SU-DHL-6 (cell line): ENCODE measurements around the gene ERMAP.

Experiments used
- H2AFZ ChIP-seq: fragments of 200-600 bp; sonication (generic); 2 replicates; pipeline ENCODE4 v1.6.1; 2014; ENCODE audit warnings: low read depth, mild to moderate bottlenecking, moderate library complexity, mixed read lengths, antibody characterized with exemption, low read length; ENCODE audit not compliant: severe bottlenecking
- H3F3A ChIP-seq: fragments of 200-600 bp; shearing (Covaris generic); 2 replicates; pipeline ENCODE4 v1.6.0; 2016; ENCODE audit warnings: antibody characterized with exemption, mild to moderate bottlenecking; ENCODE audit not compliant: insufficient read depth
- H3K27ac ChIP-seq: fragments of 200-600 bp; sonication (generic); 2 replicates; pipeline ENCODE4 v1.5.1; 2016; ENCODE audit warnings: low read depth, mild to moderate bottlenecking, low read length, moderate library complexity, mixed read lengths
- H3K27me3 ChIP-seq: fragments of 200-600 bp; sonication (generic), shearing (Covaris generic); 2 replicates; pipeline ENCODE4 v1.6.0; 2014; ENCODE audit warnings: mild to moderate bottlenecking, low read length
- H3K36me3 ChIP-seq: fragments of 200-600 bp; sonication (generic); 2 replicates; pipeline ENCODE4 v1.6.1; 2014; ENCODE audit warnings: mild to moderate bottlenecking, low read length, mixed read lengths
- H3K4me2 ChIP-seq: fragments of 300-600, 200-600 bp; shearing (Covaris generic), sonication (generic); 2 replicates; pipeline ENCODE4 v1.6.0; 2014; ENCODE audit warnings: low read length, low read depth, mild to moderate bottlenecking; ENCODE audit not compliant: poor library complexity, severe bottlenecking
- H3K4me3 ChIP-seq: fragments of 200-600 bp; sonication (generic); 2 replicates; pipeline ENCODE4 v1.5.1; 2014; ENCODE audit warnings: antibody characterized with exemption, low read length, mild to moderate bottlenecking, mixed read lengths; ENCODE audit not compliant: insufficient read depth, poor library complexity, severe bottlenecking
- H3K79me2 ChIP-seq: fragments of 200-600 bp; sonication (generic); 2 replicates; pipeline ENCODE4 v1.6.1; 2014; ENCODE audit warnings: mild to moderate bottlenecking, low read length, moderate library complexity; ENCODE audit not compliant: insufficient read depth
- H3K9ac ChIP-seq: fragments of 200-600 bp; sonication (generic); 2 replicates; pipeline ENCODE4 v1.7.0; 2014; ENCODE audit warnings: mild to moderate bottlenecking, low read length
- H3K9me2 ChIP-seq: fragments of 200-600 bp; sonication (generic); replicated peaks from 2 replicates; pipeline ENCODE4 v1.6.1; 2014; ENCODE audit warnings: low read length; ENCODE audit not compliant: insufficient read depth
- H3K9me3 ChIP-seq: fragments of 200-600 bp; sonication (generic); 2 replicates; pipeline ENCODE4 v1.6.1; 2014; ENCODE audit warnings: low read length, mixed read lengths; ENCODE audit not compliant: insufficient read depth
- H4K20me1 ChIP-seq: fragments of 200-600 bp; sonication (generic); 2 replicates; pipeline ENCODE4 v1.6.1; 2014; ENCODE audit warnings: low read depth, mild to moderate bottlenecking, antibody characterized with exemption, low read length, moderate library complexity, mixed read lengths
- EZH2phosphoT487 ChIP-seq: fragments of 200-600 bp; sonication (generic), shearing (Covaris generic); conservative IDR thresholded peaks from 2 replicates; pipeline ENCODE4 v1.6.1; 2018; ENCODE audit warnings: mild to moderate bottlenecking, antibody characterized with exemption, low read length, moderate library complexity, mixed read lengths
- TF ChIP-seq, protein P1 (sequence below): fragments of 200-600 bp; sonication (generic); IDR thresholded peaks from one replicate; pipeline ENCODE4 v1.5.1; 2017; ENCODE audit warnings: antibody characterized with exemption, mild to moderate bottlenecking, low read length, moderate library complexity; ENCODE audit not compliant: insufficient read depth, poor library complexity, severe bottlenecking

ERMAP gene, protein sequence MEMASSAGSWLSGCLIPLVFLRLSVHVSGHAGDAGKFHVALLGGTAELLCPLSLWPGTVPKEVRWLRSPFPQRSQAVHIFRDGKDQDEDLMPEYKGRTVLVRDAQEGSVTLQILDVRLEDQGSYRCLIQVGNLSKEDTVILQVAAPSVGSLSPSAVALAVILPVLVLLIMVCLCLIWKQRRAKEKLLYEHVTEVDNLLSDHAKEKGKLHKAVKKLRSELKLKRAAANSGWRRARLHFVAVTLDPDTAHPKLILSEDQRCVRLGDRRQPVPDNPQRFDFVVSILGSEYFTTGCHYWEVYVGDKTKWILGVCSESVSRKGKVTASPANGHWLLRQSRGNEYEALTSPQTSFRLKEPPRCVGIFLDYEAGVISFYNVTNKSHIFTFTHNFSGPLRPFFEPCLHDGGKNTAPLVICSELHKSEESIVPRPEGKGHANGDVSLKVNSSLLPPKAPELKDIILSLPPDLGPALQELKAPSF

DNA sequence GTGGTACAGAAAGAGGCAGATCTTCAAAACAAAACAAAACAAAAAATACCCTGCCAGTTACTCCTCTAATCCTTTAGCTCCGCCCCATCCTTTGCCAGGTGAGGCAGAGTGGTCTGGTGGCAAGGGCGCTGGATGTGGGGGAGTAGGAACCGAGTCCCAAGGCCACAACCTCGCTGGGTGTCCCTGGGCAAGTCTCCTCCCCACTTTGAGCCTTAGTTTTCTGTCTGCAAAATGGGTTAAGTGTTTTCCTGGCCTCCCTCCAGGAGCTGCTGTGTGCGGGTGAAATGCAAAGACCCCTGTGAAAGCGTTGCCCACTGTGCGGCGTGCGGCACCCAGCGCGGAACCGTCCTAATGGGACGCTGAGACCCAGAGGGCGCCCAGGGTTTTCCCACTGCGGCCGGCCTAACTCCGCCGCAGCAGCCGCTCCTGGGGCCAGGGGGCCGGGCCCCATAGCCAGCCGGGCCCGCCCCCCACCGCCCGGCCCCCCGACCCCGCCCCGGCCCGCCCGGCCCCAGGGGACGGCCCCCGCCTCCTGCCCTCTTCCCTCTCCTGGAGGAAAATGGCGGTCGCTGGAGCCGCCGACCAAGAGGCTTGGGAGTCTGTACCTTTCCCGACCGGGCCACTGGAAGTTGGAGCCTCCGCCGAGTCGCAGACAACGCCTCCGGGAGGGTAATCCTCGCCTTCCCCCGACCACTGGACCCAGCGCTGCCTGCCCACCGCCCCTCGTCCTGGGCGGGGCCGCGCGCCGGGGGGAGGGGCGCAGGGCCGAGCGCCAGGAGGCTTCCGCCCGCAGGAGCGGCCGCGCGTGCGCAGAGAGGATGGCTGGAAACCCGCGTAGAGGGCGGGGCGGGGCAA is at the start of gene ERMAP, which contains the start of gene SVBP:
Gene ERMAP, plus strand, starts transcription at position 538 of the 855 bp plus-strand sequence. CDS start 13,327 bp downstream, outside the sequence.
Gene SVBP, minus strand, starts transcription at position 813 of the 855 bp plus-strand sequence. CDS start 853 bp downstream, outside the sequence.
- Histone ChIP-seq H3F3A (no peaks in the 10 kb centered on the region), H3K27me3 (no peaks in the 10 kb centered on the region), H3K36me3 (no peaks in the 10 kb centered on the region), H3K4me2 (peak within 1 kb of the TSS; percentile 91), H3K9me3 (no peaks in the 10 kb centered on the region), H4K20me1 (no peaks in the 10 kb centered on the region), H2AFZ (peak within 1 kb of the TSS; percentile 64), H3K9me2 (no peaks in the 10 kb centered on the region), H3K79me2 (no peaks in the 10 kb centered on the region), H3K4me3 (peak within 1 kb of the TSS; percentile 94), H3K27ac (peak within 1 kb of the TSS; percentile 66), H3K9ac (peak within 1 kb of the TSS; percentile 71)
- TF ChIP-seq, protein P1, sequence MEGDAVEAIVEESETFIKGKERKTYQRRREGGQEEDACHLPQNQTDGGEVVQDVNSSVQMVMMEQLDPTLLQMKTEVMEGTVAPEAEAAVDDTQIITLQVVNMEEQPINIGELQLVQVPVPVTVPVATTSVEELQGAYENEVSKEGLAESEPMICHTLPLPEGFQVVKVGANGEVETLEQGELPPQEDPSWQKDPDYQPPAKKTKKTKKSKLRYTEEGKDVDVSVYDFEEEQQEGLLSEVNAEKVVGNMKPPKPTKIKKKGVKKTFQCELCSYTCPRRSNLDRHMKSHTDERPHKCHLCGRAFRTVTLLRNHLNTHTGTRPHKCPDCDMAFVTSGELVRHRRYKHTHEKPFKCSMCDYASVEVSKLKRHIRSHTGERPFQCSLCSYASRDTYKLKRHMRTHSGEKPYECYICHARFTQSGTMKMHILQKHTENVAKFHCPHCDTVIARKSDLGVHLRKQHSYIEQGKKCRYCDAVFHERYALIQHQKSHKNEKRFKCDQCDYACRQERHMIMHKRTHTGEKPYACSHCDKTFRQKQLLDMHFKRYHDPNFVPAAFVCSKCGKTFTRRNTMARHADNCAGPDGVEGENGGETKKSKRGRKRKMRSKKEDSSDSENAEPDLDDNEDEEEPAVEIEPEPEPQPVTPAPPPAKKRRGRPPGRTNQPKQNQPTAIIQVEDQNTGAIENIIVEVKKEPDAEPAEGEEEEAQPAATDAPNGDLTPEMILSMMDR = no peak
- no peak for TF ChIP-seq EZH2phosphoT487

DNA sequence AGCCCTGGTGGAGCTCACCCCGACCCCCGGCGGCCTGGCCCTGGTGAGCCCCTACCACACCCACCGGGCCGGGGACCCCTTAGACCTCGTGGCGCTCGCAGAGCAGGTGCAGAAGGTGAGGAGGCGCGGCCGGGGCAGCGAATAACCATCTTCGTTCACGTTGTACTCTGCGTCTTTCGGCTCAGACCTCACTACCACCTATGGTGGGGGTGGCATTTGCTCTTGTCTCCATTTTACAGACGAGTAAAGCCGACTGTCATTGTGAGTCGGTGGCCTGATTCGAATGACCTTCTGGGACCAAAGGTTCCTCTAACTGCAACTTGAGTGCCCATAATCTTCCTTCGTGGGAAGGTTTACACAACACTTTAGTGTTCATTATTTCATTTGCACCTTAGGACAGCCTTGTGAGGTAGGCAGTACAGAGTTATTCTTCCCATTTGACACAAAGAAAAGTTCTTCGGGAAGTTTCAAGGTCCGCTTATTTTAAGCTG is 49.4 kb upstream of the ERMAP start:
- Histone ChIP-seq H3K4me2 (peak overlapping the region; percentile 90), H2AFZ (peak overlapping the region; percentile 81), H3K9ac (peak overlapping the region; percentile 88), H3F3A (no peaks in the 10 kb centered on the region), H3K9me3 (no peaks in the 10 kb centered on the region), H3K27ac (peak overlapping the region; percentile 55), H4K20me1 (peaks cover 4% of the 10 kb centered on the region; the same call in 1 of the 2 replicates), H3K4me3 (peak overlapping the region; percentile 69), H3K27me3 (no peaks in the 10 kb centered on the region), H3K9me2 (no peaks in the 10 kb centered on the region), H3K79me2 (peaks cover 61% of the 10 kb centered on the region), H3K36me3 (no peaks in the 10 kb centered on the region)
- TF ChIP-seq EZH2phosphoT487 = no peak
- TF ChIP-seq, protein P1 = no peak

DNA sequence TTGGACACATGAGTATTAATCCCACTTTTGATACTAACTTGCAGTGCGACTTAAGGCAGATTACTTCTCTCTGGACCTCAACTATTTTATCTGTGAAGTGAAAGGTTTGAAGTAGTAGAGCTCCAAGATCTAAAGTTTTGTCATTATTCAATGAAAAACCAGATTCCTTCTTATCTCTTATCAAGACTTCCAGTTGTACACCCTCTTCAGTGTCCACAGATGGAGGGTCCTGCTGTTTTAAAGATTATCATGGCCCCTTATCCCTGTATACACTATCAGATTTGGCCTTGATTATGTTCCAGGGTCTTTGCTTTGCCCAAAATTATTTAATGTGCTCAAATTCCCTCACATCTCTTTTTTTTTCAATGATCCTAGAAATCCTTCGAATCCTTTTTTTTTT is 48.8 kb upstream of the ERMAP start:
- peak overlapping the region; percentile 69 for H3K4me3 ChIP-seq
- no peaks in the 10 kb centered on the region for H3F3A ChIP-seq
- no peaks in the 10 kb centered on the region for H3K9me2 ChIP-seq
- H4K20me1 ChIP-seq = peaks cover 4% of the 10 kb centered on the region; the same call in 1 of the 2 replicates
- TF ChIP-seq, protein P1 = no peak
- TF ChIP-seq EZH2phosphoT487 = no peak
- H3K36me3 ChIP-seq = no peaks in the 10 kb centered on the region
- peak overlapping the region; percentile 90 for H3K4me2 ChIP-seq
- peaks cover 61% of the 10 kb centered on the region for H3K79me2 ChIP-seq
- no peak overlapping the region for H3K27ac ChIP-seq
- no peaks in the 10 kb centered on the region for H3K9me3 ChIP-seq
- peak overlapping the region; percentile 88 for H3K9ac ChIP-seq
- H2AFZ ChIP-seq = no peak overlapping the region
- no peaks in the 10 kb centered on the region for H3K27me3 ChIP-seq
